ENCODE results near the gene PPP2R3B. TPM values are rescaled to one million over a fixed set of nuclear protein-coding genes. Genes with fewer than 3 reads are reported as not detected.
"Not testable (repeated sequence)": the region's sequence is repeated elsewhere in the genome, so short reads cannot be mapped to it uniquely, and the experiment has no call there.

Gene PPP2R3B, protein sequence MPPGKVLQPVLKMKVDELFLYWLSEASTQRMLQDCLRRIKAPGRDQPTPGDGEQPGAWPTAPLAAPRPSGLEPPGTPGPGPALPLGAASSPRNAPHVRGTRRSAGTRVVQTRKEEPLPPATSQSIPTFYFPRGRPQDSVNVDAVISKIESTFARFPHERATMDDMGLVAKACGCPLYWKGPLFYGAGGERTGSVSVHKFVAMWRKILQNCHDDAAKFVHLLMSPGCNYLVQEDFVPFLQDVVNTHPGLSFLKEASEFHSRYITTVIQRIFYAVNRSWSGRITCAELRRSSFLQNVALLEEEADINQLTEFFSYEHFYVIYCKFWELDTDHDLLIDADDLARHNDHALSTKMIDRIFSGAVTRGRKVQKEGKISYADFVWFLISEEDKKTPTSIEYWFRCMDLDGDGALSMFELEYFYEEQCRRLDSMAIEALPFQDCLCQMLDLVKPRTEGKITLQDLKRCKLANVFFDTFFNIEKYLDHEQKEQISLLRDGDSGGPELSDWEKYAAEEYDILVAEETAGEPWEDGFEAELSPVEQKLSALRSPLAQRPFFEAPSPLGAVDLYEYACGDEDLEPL
- 28.2 and 44.0 TPM in 2 replicates for total RNA-seq (2014; rRNA removed; shearing (Covaris generic))

GRCh38 chrX:386768-387575 is at the start of gene PPP2R3B:
PPP2R3B (minus strand) TSS chrX:386907; CDS start chrX:386691, 216 bp downstream.
- peak; percentile 96 for DNase-seq (ENCODE audit: low spot score)

DNA sequence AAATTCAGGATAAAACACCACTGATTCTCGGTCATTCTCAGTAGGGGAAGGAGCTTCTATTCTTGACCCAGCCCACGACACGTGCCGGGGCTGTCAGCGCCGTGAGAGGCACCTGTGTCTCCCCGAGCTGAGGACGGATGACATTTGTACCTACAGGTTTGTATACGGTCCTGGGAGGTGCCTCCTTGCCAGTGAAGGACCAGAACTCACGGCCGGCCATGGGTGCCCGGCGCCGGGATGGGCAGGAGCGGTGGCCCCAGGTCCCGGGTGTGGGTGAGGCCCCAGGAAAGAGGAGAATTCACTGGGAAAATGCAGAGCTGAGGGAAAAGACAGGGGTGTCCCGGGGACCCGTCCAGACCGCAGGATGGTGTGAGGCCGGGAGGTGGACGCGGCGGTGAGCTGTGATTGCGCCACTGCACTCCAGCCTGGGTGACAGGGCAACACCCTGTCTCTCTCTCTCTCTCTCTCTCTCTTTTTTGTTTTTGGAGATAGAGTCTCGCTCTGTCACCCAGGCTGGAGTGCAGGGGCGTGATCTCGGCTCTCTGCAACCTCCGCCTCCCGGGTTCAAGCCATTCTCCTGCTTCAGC is 48.9 kb upstream of the PPP2R3B start:
- no peak for DNase-seq (ENCODE audit: low spot score)

DNA sequence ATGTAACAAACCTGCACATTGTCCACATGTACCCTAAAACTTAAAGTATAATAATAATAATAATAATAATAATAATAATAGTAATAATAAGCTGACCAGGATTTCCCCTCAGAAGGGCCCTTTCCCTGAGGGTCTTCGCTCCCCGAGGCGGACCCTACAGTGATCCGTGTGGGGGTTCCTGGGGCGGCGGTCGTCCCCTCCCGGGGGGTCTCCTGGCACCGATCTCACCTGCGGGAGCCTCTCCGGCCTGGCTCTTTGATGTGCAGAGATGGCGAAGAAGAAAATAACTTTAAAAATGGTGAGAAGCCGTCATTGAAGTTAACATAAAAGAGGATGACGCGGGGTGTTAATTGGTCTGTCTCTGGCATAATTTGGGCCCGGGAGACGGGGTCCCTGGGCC is 48.2 kb upstream of the PPP2R3B start:
- DNase-seq (ENCODE audit: low spot score), result no peak

DNA sequence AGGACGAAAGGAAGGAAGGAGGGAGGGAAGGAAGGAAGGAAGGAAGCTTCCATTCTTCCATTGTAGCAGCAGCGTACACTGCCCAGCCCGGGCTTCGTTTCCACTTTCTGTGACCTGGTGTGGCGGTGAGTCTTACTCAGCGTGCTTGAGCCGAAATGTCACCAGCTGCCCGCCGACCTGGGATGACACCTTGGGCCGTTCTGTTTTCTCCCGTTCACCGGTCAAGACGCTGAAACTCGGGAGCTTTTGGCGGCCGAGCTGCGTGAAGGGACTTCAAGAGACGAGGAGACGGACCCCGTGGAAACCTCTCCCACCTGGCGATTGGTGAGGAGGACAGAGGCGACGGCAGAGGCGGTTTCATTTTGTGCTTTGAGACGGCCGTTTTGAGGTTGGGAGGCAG is 47.1 kb upstream of the PPP2R3B start:
- DNase-seq (ENCODE audit: low spot score), result no peak

- DNase-seq (ENCODE audit: low spot score), result not testable (repeated sequence)
These were observed 46.0 kb upstream of the PPP2R3B start for GRCh38 chrX:432666-433065.

- no peak for DNase-seq (ENCODE audit: low spot score)
These were observed 44.9 kb upstream of the PPP2R3B start for GRCh38 chrX:431492-432111.

GRCh38 chrX:431056-431455 is 44.3 kb upstream of the PPP2R3B start:
- no peak for DNase-seq (ENCODE audit: low spot score)

DNA sequence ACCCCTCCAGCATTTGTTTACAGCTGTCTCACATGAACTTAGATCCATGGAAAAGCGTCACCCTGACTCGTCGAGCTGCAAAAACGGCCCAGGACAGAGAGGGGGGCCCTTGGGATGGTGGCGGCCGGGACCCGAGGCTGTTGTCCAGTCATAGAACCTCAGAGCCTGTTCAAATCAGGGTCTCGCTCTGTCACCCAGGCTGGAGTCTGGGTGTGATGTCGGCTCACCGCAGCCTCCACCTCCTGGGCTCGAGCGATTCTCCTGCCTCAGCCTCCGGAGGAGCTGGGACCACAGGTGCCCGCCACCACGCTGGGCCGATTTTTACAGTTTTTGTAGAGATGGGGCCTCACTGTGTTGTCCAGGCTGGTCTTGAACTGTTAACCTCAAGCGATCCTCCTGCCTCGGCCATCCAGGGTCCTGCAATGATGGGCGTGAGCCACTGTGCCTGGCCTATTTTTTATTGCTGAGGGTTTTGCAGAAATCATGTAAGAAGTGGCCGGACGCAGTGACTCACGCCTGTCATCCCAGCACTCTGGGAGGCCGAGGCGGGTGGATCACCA is 42.6 kb upstream of the PPP2R3B start:
- DNase-seq (ENCODE audit: low spot score), result no peak

GRCh38 chrX:427812-428725 is 41.4 kb upstream of the PPP2R3B start:
- no peak for DNase-seq (ENCODE audit: low spot score)

DNA sequence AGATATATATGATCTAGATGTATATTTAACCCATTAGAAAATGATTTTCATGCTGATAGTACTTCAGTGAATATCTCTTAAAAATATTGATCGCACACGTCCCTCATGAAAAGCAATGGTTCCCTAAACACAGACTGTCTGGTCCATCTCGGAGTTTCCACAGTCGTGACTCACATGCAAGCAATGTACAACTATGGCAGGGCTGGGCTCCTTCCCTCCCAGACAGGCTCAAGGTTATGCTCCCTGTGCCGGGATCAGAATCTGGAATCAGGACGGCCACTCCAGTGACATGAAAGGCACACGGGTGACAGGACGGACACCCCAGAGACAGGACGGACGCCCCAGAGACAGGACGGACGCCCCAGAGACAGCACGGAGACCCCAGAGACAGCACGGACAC is 40.2 kb upstream of the PPP2R3B start:
- DNase-seq (ENCODE audit: low spot score), result no peak

DNA sequence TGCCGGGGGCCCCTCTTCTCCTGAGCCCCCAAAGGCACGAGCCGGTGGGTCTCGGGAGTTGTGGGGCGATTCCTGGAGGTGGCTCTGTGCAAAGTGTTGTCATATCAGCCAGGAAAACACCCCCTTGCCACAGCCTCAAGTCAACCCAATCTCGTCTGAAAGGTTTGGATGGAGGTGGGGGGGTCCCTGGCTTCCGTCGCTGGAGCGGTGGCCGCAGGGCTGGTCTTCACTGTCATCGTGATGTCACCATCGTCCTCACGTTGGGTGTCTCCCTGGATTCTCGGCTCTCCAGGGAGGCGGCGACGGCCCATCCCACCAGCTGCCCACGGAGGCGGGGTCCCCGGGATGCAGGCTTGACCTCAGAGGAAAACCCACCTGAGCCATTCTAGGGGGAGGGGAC is 38.3 kb upstream of the PPP2R3B start:
- no peak for DNase-seq (ENCODE audit: low spot score)

DNA sequence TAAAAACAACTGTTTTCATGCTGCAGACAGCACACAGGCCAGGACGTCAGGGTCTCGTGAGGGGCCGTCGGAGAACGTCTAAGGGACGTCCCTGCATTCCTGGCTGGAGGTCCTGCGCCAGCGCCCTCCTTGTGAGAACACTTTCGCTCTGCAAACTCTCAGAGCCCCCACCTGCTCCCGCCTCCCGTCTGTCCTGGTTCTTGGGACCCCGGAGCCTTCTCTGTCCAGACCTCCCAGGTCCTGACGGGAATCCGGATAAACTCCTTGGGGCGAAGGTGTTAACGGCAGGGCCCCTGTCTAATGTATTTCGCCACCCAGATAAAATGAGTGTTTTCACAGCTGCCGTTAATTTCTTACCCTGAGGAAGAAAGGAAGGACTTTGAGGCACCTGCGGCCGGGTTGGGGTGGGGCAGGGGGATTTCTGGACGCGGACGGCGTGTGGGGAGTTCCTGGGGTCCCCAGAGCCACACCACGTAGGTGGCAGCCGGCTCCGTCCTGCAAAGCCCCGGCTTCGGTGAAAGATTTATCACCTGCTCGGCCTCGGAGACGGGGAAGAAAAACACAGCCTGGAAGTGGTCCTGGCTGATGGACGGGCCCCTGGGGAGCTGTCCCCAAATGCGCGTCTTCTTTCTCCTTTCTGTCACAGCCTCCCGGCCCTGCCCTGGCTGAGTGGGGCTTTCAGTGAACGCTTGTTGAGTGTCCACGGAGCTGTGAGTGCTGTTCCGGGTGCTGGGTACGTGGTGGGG is 35.1 kb upstream of the PPP2R3B start:
- no peak for DNase-seq (ENCODE audit: low spot score)

- DNase-seq (ENCODE audit: low spot score), result no peak
These were observed 34.0 kb upstream of the PPP2R3B start for GRCh38 chrX:420496-421223.

GRCh38 chrX:418927-419729 is 32.4 kb upstream of the PPP2R3B start:
- DNase-seq (ENCODE audit: low spot score), result no peak

GRCh38 chrX:415498-415897 is 28.8 kb upstream of the PPP2R3B start:
- DNase-seq (ENCODE audit: low spot score), result not testable (repeated sequence)

- DNase-seq (ENCODE audit: low spot score), result no peak
These were observed 26.9 kb upstream of the PPP2R3B start for GRCh38 chrX:413322-414201.

DNA sequence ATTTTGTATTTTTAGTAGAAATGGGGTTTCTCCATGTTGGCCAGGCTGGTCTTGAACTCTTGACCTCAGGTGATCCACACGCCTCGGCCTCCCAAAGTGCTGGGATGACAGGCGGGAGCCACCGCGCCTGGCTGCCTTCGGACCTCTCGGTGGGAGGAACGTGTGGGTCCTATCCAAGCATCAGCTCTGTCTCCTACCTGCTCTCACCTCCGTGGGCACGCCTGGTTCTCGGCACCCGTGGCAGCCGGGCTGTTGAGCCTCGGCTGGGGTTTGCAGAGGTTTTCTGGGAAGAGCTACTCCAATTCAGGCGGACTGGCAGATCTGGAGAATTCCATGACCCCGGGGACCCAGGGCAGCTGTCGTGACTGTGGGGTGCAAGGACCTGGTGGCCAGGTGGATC is 23.6 kb upstream of the PPP2R3B start:
- no peak for DNase-seq (ENCODE audit: low spot score)
